HG02571 (cell line): ENCODE measurements around the gene OSBPL8.
"Not testable (repeated sequence)": the region's sequence is repeated elsewhere in the genome, so short reads cannot be mapped to it uniquely, and the experiment has no call there.

Source experiments
- ATAC-seq: cut with Tn5 transposase; IDR thresholded peaks from one replicate; pipeline ENCODE4 v1.9.1; 2021; ENCODE audit warnings: mild to moderate bottlenecking, moderate library complexity; ENCODE audit not compliant: unreplicated experiment

Gene OSBPL8

GRCh38 chr12:76478045-76478444, 81.5 kb downstream of the OSBPL8 start:
- ATAC-seq = no peak

GRCh38 chr12:76472862-76473261, 86.7 kb downstream of the OSBPL8 start:
- ATAC-seq = not testable (repeated sequence)

- ATAC-seq = no peak
Observed at GRCh38 chr12:76471579-76471978, 88.0 kb downstream of the OSBPL8 start.

GRCh38 chr12:76470028-76470939, 89.3 kb downstream of the OSBPL8 start:
- peak; percentile 83 for ATAC-seq

- no peak for ATAC-seq
Observed at GRCh38 chr12:76464631-76465166, 94.9 kb downstream of the OSBPL8 start.

GRCh38 chr12:76462668-76463224, 96.8 kb downstream of the OSBPL8 start:
- no peak for ATAC-seq

GRCh38 chr12:76460807-76461206, 98.8 kb downstream of the OSBPL8 start:
- ATAC-seq = no peak

- no peak for ATAC-seq
Observed at GRCh38 chr12:76457818-76458217, 101.8 kb downstream of the OSBPL8 start.

GRCh38 chr12:76457010-76457409, 102.6 kb downstream of the OSBPL8 start:
- ATAC-seq = no peak

GRCh38 chr12:76455582-76456345, 103.8 kb downstream of the OSBPL8 start:
- peak; percentile 96 for ATAC-seq

- no peak for ATAC-seq
Observed at GRCh38 chr12:76451528-76451927, 108.0 kb downstream of the OSBPL8 start.

- ATAC-seq = no peak
Observed at GRCh38 chr12:76450690-76451089, 108.9 kb downstream of the OSBPL8 start.

- ATAC-seq = no peak
Observed at GRCh38 chr12:76449993-76450392, 109.6 kb downstream of the OSBPL8 start.

GRCh38 chr12:76449583-76449982, 110.0 kb downstream of the OSBPL8 start:
- no peak for ATAC-seq

GRCh38 chr12:76449016-76449415, 110.6 kb downstream of the OSBPL8 start:
- ATAC-seq = no peak

- no peak for ATAC-seq
Observed at GRCh38 chr12:76446090-76446489, 113.5 kb downstream of the OSBPL8 start.

GRCh38 chr12:76445462-76445861, 114.1 kb downstream of the OSBPL8 start:
- no peak for ATAC-seq

- ATAC-seq = no peak
Observed at GRCh38 chr12:76444408-76444984, 115.1 kb downstream of the OSBPL8 start.

- no peak for ATAC-seq
Observed at GRCh38 chr12:76441016-76441415, 118.6 kb downstream of the OSBPL8 start.

- no peak for ATAC-seq
Observed at GRCh38 chr12:76432733-76433132, 126.8 kb downstream of the OSBPL8 start.

GRCh38 chr12:76428117-76428516, 131.5 kb downstream of the OSBPL8 start:
- ATAC-seq = no peak
